GM12878 (cell line): ENCODE results near the gene VEZF1. TPM values are rescaled to one million over a fixed set of nuclear protein-coding genes. Genes with fewer than 3 reads are reported as not detected.
A peak's percentile ranks its signal among the peaks of the same experiment; 100 is the strongest.

ENCODE experiments used
- CEBPB ChIP-seq, 2 experiments: fragments of 150-350 bp in 1 of 2; IDR thresholded peaks; 2 replicates each; pipeline ENCODE4 v1.6.1; 2012 to 2014; ENCODE audit warnings: low read depth in 2 of 2, low read length in 2 of 2, borderline replicate concordance in 1 of 2, inconsistent platforms in 1 of 2
- EZH2 ChIP-seq: IDR thresholded peaks from 2 replicates; pipeline ENCODE4 v1.6.1; 2012; ENCODE audit warnings: low read depth, mild to moderate bottlenecking, control low read depth, inconsistent platforms, low read length, borderline replicate concordance; ENCODE audit not compliant: control insufficient read depth
- FOXK2 ChIP-seq: fragments of 450-650 bp; IDR thresholded peaks from 2 replicates; pipeline ENCODE4 v1.6.1; 2017; ENCODE audit warnings: mild to moderate bottlenecking, moderate library complexity
- LARP7 ChIP-seq: fragments of 450-650 bp; IDR thresholded peaks from 2 replicates; pipeline ENCODE4 v1.6.1; 2017; ENCODE audit warnings: mild to moderate bottlenecking
- NR2C1 ChIP-seq: fragments of 450-650 bp; IDR thresholded peaks from 2 replicates; pipeline ENCODE4 v1.6.1; 2017; ENCODE audit warnings: antibody characterized with exemption, mild to moderate bottlenecking, moderate library complexity
- RAD21 ChIP-seq: IDR thresholded peaks from 2 replicates; pipeline ENCODE4 v1.6.1; 2011; ENCODE audit warnings: mild to moderate bottlenecking, low read depth, low read length, moderate library complexity; ENCODE audit not compliant: insufficient read depth
- TBL1XR1 ChIP-seq: IDR thresholded peaks from 2 replicates; pipeline ENCODE4 v1.6.1; 2012; ENCODE audit warnings: low read depth, low read length, improper control_type of control experiment
- TCF12 ChIP-seq: IDR thresholded peaks from 2 replicates; pipeline ENCODE4 v1.6.1; 2011; ENCODE audit warnings: low read depth, mild to moderate bottlenecking, low read length
- polyA plus RNA-seq, 11 experiments: library from polyadenylated mRNA; depleted of rRNA in 4 of 11; unstranded in 6 of 11; stranded (reverse) in 5 of 11; fragments of >200 nt; fragmentation: Nextera tagmentation in 4 of 11; fragmentation: Illumina TruSeq in 1 of 11; extraction: Ambion mirVana in 4 of 11; extraction: Trizol in 1 of 11; gene quantifications; 1 replicate in 1 of 11; 2 replicates in 10 of 11; pipeline versions ENCODE4 v1.2.1 to v1.2.3, GENCODE V29; 2011 to 2016; ENCODE audit warnings: inconsistent platforms in 2 of 11, missing spikeins in 2 of 11, low read depth in 1 of 11
- total RNA-seq, 4 experiments: library from RNA; depleted of rRNA in 3 of 4; stranded (reverse); fragments of >200 nt in 3 of 4; fragmentation: Illumina TruSeq in 1 of 4; extraction: Trizol in 1 of 4; gene quantifications; 2 replicates each; pipeline versions ENCODE4 v1.2.1 to v1.2.3, GENCODE V29; 2013 to 2021
- TF ChIP-seq, protein P1 (sequence below): fragments of 450-650 bp; IDR thresholded peaks from 2 replicates; pipeline ENCODE4 v1.6.1; 2017; ENCODE audit warnings: mild to moderate bottlenecking
- TF ChIP-seq, protein P2 (sequence below): IDR thresholded peaks from 2 replicates; pipeline ENCODE4 v1.6.1; 2011; ENCODE audit warnings: low read depth, mild to moderate bottlenecking, low read length, moderate library complexity, borderline replicate concordance; ENCODE audit errors: extremely low read depth
- TF ChIP-seq, protein P3 (sequence below): IDR thresholded peaks from 2 replicates; pipeline ENCODE4 v1.6.1; 2012; ENCODE audit warnings: low read length, inconsistent platforms
- TF ChIP-seq, protein P4 (sequence below): fragments of 450-650 bp; IDR thresholded peaks from 2 replicates; pipeline ENCODE4 v1.6.1; 2016; ENCODE audit warnings: mild to moderate bottlenecking, moderate library complexity, borderline replicate concordance
- TF ChIP-seq, protein P5 (sequence below), 3 experiments: IDR thresholded peaks in 2 of 3; conservative IDR thresholded peaks in 1 of 3; 2 replicates each; pipeline ENCODE4 v1.5.1; 2011; ENCODE audit warnings: low read depth in 3 of 3, low read length in 3 of 3, mild to moderate bottlenecking in 3 of 3, control low read depth in 2 of 3, moderate library complexity in 2 of 3, inconsistent platforms in 1 of 3, mixed read lengths in 1 of 3; ENCODE audit not compliant: control insufficient read depth in 2 of 3, insufficient read depth in 1 of 3; ENCODE audit errors: extremely low read depth in 1 of 3
- TF ChIP-seq, protein P6 (sequence below): IDR thresholded peaks from 2 replicates; pipeline ENCODE4 v1.6.1; 2012; ENCODE audit warnings: improper control_type of control experiment, low read depth, low read length; ENCODE audit not compliant: insufficient replicate concordance

VEZF1 gene
- total and polyA plus RNA-seq, 10 of the 15 experiments (the other 5 are each of a cell fraction or from before 2014, with no cell fraction given) = 9.5 to 28.2 (median 20.3) TPM

DNA sequence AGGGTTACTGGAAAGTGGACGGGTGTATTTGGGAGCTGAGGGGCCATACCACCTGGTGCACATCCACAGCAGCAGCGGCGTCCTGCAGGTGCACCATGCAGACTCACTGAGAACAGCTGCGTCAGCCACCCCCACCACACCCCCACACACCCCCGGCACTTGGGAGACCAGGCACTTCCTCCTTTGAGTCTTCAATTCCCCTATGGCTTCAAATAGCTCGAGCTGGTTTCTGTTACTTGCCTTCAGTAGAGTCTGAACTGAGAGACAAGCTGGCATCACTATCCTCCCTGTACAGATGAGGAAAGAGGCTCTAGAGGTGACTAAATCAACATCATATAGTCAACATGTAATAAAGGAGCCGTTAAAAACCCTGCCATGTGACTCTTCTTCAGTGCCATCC, 48.3 kb downstream of the VEZF1 start (continued):
- TF ChIP-seq, protein P1, sequence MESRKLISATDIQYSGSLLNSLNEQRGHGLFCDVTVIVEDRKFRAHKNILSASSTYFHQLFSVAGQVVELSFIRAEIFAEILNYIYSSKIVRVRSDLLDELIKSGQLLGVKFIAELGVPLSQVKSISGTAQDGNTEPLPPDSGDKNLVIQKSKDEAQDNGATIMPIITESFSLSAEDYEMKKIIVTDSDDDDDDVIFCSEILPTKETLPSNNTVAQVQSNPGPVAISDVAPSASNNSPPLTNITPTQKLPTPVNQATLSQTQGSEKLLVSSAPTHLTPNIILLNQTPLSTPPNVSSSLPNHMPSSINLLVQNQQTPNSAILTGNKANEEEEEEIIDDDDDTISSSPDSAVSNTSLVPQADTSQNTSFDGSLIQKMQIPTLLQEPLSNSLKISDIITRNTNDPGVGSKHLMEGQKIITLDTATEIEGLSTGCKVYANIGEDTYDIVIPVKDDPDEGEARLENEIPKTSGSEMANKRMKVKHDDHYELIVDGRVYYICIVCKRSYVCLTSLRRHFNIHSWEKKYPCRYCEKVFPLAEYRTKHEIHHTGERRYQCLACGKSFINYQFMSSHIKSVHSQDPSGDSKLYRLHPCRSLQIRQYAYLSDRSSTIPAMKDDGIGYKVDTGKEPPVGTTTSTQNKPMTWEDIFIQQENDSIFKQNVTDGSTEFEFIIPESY = no peak
- TF ChIP-seq, protein P2, sequence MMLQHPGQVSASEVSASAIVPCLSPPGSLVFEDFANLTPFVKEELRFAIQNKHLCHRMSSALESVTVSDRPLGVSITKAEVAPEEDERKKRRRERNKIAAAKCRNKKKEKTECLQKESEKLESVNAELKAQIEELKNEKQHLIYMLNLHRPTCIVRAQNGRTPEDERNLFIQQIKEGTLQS = no peak
- TF ChIP-seq, protein P3, sequence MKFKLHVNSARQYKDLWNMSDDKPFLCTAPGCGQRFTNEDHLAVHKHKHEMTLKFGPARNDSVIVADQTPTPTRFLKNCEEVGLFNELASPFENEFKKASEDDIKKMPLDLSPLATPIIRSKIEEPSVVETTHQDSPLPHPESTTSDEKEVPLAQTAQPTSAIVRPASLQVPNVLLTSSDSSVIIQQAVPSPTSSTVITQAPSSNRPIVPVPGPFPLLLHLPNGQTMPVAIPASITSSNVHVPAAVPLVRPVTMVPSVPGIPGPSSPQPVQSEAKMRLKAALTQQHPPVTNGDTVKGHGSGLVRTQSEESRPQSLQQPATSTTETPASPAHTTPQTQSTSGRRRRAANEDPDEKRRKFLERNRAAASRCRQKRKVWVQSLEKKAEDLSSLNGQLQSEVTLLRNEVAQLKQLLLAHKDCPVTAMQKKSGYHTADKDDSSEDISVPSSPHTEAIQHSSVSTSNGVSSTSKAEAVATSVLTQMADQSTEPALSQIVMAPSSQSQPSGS = no peak
- TF ChIP-seq, protein P4, sequence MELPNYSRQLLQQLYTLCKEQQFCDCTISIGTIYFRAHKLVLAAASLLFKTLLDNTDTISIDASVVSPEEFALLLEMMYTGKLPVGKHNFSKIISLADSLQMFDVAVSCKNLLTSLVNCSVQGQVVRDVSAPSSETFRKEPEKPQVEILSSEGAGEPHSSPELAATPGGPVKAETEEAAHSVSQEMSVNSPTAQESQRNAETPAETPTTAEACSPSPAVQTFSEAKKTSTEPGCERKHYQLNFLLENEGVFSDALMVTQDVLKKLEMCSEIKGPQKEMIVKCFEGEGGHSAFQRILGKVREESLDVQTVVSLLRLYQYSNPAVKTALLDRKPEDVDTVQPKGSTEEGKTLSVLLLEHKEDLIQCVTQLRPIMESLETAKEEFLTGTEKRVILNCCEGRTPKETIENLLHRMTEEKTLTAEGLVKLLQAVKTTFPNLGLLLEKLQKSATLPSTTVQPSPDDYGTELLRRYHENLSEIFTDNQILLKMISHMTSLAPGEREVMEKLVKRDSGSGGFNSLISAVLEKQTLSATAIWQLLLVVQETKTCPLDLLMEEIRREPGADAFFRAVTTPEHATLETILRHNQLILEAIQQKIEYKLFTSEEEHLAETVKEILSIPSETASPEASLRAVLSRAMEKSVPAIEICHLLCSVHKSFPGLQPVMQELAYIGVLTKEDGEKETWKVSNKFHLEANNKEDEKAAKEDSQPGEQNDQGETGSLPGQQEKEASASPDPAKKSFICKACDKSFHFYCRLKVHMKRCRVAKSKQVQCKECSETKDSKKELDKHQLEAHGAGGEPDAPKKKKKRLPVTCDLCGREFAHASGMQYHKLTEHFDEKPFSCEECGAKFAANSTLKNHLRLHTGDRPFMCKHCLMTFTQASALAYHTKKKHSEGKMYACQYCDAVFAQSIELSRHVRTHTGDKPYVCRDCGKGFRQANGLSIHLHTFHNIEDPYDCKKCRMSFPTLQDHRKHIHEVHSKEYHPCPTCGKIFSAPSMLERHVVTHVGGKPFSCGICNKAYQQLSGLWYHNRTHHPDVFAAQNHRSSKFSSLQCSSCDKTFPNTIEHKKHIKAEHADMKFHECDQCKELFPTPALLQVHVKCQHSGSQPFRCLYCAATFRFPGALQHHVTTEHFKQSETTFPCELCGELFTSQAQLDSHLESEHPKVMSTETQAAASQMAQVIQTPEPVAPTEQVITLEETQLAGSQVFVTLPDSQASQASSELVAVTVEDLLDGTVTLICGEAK = no peak
- TF ChIP-seq, protein P5, sequence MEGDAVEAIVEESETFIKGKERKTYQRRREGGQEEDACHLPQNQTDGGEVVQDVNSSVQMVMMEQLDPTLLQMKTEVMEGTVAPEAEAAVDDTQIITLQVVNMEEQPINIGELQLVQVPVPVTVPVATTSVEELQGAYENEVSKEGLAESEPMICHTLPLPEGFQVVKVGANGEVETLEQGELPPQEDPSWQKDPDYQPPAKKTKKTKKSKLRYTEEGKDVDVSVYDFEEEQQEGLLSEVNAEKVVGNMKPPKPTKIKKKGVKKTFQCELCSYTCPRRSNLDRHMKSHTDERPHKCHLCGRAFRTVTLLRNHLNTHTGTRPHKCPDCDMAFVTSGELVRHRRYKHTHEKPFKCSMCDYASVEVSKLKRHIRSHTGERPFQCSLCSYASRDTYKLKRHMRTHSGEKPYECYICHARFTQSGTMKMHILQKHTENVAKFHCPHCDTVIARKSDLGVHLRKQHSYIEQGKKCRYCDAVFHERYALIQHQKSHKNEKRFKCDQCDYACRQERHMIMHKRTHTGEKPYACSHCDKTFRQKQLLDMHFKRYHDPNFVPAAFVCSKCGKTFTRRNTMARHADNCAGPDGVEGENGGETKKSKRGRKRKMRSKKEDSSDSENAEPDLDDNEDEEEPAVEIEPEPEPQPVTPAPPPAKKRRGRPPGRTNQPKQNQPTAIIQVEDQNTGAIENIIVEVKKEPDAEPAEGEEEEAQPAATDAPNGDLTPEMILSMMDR (IDR thresholded peaks at IDR 0.05 in 2 of 3, conservative IDR thresholded peaks at IDR 0.05 in 1 of 3; ENCODE audit: control insufficient read depth in 2 of 3, extremely low read depth in 1 of 3, insufficient read depth in 1 of 3, low read depth in 3 of 3, low read length in 3 of 3) = no peak
- TF ChIP-seq CEBPB (IDR thresholded peaks at IDR 0.05; ENCODE audit: borderline replicate concordance in 1 of 2, low read depth in 2 of 2, low read length in 2 of 2) (no peak; a peak in 1 of 4 replicates), RAD21 (no peak), TCF12 (peak; percentile 100), FOXK2 (no peak), TBL1XR1 (0 out of 2 replicates have a peak, but pooled peaks have one; percentile 50), EZH2 (no peak), NR2C1 (no peak), LARP7 (no peak)
- TF ChIP-seq, protein P6, sequence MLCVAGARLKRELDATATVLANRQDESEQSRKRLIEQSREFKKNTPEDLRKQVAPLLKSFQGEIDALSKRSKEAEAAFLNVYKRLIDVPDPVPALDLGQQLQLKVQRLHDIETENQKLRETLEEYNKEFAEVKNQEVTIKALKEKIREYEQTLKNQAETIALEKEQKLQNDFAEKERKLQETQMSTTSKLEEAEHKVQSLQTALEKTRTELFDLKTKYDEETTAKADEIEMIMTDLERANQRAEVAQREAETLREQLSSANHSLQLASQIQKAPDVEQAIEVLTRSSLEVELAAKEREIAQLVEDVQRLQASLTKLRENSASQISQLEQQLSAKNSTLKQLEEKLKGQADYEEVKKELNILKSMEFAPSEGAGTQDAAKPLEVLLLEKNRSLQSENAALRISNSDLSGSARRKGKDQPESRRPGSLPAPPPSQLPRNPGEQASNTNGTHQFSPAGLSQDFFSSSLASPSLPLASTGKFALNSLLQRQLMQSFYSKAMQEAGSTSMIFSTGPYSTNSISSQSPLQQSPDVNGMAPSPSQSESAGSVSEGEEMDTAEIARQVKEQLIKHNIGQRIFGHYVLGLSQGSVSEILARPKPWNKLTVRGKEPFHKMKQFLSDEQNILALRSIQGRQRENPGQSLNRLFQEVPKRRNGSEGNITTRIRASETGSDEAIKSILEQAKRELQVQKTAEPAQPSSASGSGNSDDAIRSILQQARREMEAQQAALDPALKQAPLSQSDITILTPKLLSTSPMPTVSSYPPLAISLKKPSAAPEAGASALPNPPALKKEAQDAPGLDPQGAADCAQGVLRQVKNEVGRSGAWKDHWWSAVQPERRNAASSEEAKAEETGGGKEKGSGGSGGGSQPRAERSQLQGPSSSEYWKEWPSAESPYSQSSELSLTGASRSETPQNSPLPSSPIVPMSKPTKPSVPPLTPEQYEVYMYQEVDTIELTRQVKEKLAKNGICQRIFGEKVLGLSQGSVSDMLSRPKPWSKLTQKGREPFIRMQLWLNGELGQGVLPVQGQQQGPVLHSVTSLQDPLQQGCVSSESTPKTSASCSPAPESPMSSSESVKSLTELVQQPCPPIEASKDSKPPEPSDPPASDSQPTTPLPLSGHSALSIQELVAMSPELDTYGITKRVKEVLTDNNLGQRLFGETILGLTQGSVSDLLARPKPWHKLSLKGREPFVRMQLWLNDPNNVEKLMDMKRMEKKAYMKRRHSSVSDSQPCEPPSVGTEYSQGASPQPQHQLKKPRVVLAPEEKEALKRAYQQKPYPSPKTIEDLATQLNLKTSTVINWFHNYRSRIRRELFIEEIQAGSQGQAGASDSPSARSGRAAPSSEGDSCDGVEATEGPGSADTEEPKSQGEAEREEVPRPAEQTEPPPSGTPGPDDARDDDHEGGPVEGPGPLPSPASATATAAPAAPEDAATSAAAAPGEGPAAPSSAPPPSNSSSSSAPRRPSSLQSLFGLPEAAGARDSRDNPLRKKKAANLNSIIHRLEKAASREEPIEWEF = no peak
